Right renal pelvis (tissue), 4 donors: Measurements from ENCODE around the gene NLRP9. TPM values are rescaled to one million over a fixed set of nuclear protein-coding genes. Genes with fewer than 3 reads are reported as not detected.
"Not testable (repeated sequence)": the region's sequence is repeated elsewhere in the genome, so short reads cannot be mapped to it uniquely, and the experiment has no call there.

Experiments used
- DNase-seq, 4 donors: peaks; one replicate each; pipeline ENCODE4 v3.0.0-alpha.2; 2013; ENCODE audit warnings: low read depth in 4 of 4, low spot score in 3 of 4, missing footprints in 1 of 4
- polyA plus RNA-seq, 4 donors: library from polyadenylated mRNA; unstranded; fragments of 120-200 nt; gene quantifications; one replicate each; pipeline ENCODE4 v1.2.1, GENCODE V29; 2013; ENCODE audit not compliant: insufficient read length in 4 of 4

The NLRP9 gene
- under 1 TPM in 1 of 4 donors, not detected in 3; 0.05 TPM for polyA plus RNA-seq

DNA sequence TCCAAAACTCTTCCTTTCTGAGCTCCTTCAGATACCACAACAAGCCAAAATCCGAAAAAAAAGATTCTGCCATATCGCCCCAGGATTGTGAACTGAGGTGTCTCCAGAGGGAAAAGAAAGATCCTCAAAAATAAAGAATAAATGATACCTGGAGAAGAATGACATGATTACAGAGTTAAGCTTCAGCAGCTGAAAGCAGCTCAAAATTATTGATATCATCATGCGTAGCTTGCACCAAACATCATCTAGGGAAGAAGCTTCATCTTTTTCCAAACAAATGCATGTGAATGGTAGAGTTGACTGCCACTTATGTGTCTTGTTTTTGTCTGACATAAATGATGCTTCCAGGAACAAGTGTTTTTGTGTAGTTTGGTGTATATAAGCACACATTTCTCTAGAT lies at the start of gene NLRP9:
Gene NLRP9 (minus strand): TSS at position 101 of the 400 bp plus-strand sequence. CDS start 28 bp downstream, at position 73.
- DNase-seq: no peak

DNA sequence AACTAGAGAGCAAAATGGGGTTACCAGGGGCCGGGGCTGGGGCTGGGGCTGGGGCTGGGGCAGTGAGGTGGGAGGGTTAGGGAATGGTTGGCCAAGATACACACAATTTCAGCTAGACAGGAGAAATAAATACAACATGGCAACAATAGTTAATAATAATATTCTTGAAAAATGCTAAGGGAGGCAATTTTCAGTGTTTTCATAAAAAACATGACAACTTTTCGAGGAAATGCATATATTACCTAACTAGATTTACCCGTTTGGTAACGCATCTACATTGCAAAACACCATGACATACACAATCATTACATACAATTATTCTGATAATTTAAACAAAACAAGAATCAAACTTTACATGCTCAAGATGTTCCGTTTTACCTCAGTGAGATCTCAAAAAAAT lies 42.9 kb upstream of the NLRP9 start:
- no peak for DNase-seq

DNA sequence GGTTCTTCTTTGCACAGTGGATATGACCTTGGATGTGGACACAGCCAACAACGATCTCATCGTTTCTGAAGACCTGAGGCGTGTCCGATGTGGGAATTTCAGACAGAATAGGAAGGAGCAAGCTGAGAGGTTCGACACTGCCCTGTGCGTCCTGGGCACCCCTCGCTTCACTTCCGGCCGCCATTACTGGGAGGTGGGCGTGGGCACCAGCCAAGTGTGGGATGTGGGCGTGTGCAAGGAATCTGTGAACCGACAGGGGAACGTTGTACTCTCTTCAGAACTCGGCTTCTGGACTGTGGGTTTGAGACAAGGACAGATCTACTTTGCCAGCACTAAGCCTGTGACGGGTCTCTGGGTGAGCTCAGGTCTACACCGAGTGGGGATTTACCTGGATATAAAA lies 40.1 kb upstream of the NLRP9 start:
- no peak for DNase-seq

DNA sequence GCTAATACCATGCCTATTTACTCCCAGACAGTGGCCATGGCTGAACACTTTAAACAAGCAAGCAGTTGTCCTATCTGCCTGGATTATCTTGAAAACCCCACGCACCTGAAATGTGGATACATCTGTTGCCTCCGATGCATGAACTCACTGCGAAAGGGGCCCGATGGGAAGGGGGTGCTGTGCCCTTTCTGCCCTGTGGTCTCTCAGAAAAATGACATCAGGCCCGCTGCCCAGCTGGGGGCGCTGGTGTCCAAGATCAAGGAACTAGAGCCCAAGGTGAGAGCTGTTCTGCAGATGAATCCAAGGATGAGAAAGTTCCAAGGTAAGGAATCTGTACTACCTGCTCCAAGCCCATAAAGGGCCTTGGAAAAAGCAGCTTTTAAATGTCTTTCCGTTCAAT lies 39.3 kb upstream of the NLRP9 start:
- no peak for DNase-seq

DNA sequence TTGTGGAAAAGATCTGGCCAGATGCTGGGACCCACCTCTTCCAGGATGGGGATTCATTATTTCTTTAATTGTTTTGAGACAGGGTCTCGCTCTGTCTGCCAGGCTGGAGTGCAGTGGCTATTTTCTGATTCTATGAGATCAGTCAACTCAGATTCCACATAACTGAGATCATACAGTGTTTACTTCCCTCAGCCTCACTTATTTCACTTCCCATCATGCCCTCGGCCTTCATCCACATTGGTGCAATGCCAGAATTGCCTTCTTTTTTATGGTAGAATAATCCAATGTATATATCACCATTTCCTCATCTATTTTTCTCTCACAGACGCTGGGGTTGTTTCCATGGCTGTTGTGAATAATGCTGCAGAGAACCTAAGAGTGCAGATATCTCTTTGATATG lies 31.4 kb upstream of the NLRP9 start:
- not testable (repeated sequence) for DNase-seq

DNA sequence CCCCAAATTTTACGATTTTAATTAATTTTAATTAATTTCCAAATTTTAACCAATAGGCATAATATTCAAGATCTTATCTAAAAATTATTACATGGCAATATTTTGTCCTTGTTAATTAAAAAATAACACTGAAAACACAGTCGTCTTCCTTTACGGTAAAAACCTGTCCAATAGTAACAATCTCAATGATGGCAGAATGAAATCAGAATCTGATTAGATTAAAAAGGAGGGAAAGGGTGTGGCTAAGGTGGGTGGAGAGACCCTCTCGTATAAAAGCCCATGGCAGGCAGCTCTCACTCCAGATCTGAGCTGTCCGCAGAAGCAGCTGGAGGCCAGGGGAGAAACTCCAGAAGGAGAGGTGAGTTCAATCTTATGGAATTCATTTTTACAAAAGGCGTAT lies 30.6 kb upstream of the NLRP9 start, which contains the start of gene RFPL4AL1:
Gene RFPL4AL1 (plus strand): TSS at position 301 of the 400 bp plus-strand sequence. CDS start 2,687 bp downstream, outside the sequence.
- DNase-seq: not testable (repeated sequence)

DNA sequence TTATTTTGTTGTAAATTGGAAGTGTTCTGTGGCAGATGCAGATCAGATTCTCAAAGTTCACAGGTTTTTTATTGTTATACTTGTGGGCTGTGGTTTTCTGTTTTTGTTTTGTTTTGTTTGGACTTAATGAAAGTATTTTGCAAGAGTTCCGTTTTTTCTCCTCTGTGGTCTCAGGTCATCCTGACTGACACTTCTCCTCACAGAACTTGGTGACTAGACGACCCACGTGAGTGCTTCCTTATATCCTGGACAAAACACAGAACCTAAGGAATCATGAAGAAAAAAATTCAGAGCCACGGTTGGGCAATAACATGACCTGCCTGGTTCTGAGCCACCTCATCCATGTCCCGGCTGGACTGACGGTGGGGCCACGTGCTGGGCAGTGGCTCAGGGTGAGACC lies 28.3 kb upstream of the NLRP9 start:
- no peak for DNase-seq

DNA sequence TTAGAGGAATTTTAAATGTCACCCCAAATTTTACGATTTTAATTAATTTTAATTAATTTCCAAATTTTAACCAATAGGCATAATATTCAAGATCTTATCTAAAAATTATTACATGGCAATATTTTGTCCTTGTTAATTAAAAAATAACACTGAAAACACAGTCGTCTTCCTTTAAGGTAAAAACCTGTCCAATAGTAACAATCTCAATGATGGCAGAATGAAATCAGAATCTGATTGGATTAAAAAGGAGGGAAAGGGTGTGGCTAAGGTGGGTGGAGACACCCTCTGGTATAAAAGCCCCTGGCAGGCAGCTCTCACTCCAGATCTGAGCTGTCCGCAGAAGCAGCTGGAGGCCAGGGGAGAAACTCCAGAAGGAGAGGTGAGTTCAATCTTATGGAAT lies 20.6 kb upstream of the NLRP9 start, which contains the start of gene RFPL4A:
Gene RFPL4A (plus strand): TSS at position 301 of the 400 bp plus-strand sequence. CDS start 2,704 bp downstream, outside the sequence.
- not testable (repeated sequence) for DNase-seq

DNA sequence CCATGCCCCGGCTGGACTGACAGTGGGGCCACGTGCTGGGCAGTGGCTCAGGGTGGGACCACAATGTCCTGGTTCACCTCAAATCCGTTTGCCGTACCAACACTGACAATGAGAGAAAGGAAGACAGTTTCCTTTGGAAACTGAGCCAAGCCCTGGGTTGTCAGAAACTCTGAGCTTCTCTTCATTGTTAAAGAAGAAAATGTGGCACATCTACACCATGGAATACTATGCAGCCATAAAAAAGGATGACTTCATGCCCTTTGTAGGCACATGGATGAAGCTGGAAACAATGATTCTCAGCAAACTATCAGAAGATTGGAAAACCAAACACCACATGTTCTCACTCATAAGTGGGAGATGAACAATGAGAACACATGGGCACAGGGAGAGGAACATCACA lies 18.6 kb upstream of the NLRP9 start:
- not testable (repeated sequence) for DNase-seq

DNA sequence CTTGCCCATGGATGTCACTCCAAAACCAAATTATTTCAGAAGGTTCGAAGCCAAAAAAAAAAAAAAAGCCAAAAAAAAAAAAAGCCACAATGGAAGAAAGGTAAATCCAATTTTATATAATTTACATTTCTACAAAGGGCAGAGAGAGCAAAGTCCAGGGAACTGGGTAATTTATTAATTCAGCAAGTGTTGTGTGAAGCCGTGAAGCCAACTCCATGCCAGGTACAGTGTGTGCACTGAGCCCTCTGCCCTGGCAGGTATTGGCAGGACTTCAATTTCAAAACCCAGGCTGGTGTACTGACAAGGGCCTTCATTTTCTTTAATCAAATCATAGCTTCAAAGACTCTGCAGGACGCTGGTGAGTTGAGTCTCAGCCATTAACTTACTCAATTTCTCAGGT lies 15.2 kb upstream of the NLRP9 start:
- no peak for DNase-seq

DNA sequence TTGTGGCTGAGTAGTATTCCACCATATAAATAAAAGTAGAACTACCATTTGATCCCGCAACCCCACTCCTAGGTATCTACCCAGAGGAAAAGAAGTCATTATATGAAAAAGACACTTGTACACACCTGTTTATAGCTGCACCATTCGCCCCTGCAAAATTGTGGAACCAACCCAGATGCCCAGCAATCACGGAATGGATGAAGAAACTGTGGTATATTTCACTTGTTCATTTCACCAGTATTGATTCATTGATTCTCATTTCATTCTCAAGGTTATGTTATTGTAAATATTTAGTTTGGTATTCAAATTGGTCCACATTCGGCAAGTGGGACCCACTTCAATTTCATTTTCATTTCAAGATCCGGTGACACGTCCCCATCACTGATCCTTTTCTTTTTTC lies 12.5 kb upstream of the NLRP9 start:
- no peak for DNase-seq

DNA sequence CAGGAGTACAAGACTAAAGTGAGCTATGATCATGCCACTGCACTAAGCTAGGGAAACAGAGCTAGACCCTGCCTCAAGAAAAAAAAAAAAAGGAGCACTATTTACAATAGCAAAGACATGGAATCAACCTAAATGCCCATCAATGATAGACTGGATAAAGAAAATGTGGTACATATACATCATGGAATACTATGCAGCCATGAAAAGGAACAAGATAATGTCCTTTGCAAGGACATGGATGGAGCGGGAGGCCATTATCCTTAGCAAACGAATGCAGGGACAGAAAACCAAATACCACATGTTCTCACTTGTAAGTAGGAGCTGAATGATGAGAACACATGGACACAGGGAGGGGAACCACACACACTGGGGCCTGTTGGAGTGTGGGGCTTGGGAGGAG lies 7.8 kb downstream of the NLRP9 start:
- DNase-seq: not testable (repeated sequence)

DNA sequence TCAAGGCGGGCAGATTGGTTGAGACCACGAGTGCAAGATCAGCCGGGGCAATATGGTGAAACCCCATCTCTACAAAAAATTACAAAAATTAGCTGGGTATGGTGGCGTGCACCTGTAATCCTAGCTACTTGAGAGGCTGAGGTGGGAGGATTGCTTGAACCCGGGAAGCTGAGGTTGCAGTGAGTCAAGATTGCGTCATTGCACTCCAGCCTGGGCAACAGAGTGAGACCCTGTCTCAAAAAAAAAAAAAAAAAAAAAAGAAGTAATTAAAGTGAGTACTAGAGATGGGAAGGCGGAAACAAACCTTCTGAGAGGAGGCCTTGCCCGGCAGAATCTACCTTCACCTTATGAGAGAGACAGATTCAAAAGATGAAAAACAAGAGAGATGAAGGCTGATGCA lies 14.7 kb downstream of the NLRP9 start:
- no peak for DNase-seq

DNA sequence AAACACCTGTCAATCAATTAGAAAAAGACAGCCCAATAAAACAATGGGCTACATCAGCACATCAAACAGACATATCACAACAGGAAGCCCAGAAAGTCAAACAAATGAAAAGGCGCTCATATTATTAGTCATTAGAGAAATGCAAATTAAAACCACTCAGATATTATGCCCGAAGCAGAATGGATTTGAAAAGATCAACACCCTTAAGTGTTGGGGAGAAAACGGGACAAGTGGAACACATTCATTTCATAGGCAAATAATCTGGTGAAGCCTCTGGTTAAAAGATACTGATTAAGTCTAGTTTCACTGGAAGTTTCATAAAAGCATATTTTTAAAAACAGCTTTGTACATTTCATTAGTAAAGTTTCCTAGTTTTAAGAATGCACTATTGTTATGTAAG lies 17.4 kb downstream of the NLRP9 start:
- no peak for DNase-seq

DNA sequence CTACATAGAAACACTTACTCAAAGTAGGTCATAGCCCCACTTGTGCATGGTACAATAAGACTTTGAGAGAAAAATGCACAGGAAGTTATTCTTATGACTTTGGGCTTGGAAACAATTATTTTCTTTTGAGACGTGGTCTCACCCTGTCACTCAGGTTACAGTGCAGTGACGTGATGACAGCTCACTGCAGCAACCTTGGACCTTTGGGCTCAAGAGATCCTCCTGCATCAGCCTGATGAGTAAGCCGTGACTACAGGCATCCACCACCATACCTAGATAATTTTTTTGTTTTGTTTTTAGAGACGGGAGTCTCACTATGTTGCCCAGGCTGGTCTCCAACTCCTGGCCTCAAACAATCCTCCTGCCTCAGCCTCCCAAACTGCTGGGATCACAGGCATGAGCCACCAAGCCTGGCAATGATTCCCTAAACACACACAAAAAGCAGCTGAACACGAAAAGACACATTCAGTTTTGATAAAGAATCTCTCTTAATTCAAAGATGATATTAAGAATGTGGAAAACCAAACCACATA lies 17.9 kb downstream of the NLRP9 start:
- no peak for DNase-seq

DNA sequence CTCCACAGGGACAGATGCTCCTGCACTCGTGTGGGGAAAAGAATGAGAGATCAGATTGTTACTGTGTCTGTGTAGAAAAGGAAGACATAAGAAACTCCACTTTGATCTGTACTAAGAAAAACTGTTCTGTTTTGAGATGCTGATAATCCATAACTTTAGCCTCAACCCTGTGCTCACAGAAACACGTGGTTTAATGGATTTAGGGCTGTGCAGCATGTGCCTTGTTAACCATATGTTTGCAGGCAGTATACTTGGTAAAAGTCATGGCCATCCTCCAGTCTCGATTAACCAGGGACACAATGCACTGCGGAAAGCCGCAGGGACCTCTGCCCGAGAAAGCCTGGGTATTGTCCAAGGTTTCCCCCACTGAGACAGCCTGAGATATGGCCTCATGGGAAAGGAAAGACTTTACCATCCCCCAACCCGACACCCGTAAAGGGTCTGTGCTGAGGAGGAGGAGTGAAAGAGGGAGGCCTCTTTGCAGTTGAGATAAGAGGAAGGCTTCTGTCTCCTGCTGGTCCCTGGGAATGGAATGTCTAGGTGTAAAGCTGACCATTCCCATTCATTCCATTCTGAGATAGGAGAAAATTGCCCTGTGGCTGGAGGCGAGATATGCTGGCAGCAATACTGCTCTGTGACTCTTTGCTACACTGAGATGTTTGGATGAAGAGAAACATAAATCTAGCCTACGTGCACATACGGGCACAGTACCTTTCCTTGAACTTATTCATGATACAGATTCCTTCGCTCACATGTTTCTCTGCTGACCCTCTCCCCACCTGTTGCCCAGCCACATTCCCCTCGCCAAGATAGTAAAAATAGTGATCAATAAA lies 20.1 kb downstream of the NLRP9 start:
- DNase-seq: not testable (repeated sequence)

DNA sequence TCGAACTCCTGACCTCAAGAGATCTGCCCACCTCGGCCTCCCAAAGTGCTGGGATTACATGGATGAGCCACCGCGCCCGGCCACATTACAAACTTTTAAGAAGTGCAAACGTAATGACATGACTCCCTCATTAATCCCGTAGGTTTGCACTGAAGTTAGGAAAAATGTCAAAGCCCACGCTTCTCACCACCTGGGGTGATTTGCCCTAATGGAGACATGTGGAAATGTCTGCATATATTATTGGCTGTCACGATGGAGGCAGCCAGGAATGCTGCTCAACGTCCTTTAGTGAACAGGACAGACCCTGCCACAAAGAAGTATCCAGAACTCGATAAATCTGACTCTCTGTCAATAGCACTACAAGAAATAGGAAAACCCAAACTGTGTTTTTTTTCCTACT lies 21.0 kb downstream of the NLRP9 start:
- DNase-seq: no peak

DNA sequence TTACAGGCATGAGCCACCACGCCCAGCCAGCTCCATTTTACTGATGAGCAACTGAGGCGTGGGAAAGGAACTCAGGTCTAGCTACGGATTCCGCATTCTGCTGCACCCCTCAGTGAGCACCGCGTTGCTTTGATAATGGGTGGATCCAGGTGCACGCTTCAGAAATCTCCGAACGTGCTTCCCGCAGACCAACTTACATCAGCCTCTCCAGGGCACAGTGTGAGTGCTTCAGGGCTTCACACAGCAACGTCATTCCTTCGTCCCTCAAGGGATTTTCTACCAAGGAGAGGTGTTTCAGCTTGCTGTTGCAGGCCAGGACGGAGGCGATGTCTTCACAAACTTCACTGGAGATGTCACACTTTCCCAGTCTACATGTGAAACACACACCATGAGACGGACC lies 21.7 kb downstream of the NLRP9 start:
- DNase-seq: no peak

DNA sequence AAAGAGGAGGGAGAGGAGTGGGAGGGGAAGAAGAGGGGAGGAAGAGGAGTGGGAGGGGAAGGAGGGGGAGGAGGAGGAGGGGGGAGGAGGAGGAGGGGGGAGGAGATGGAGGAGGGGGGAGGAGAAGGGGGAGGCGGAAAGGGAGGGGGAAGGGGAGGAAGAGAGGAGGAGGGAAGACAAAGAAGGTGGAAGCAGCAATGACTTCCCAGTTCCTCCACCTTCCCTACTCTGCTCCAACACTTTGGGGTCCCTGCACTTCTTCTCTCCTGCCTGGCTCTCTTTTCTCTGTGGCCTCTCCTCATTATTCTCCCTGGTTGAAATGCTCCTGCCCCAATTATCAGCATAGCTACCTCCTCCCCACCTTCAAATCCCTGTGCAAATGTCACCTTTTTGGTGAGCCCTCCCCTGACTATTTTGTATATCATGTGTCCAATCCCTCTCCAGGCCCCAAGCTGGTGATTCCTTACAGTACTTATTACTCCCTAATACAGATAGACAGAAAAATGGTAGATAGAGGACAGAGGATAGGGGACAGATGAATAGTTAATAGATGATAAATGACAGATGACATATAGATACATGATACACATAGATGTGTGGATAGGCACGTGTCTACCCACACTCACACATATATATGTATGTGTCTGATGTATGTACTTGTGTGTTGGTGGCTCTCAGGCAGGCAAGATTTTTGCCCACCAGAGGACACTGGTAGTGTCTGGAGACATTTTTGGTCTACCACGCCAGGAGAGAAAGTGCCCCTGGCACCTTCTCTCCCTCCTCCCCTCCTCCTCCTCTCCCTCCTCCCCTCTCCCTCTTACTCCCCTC lies 25.2 kb downstream of the NLRP9 start:
- DNase-seq: no peak

DNA sequence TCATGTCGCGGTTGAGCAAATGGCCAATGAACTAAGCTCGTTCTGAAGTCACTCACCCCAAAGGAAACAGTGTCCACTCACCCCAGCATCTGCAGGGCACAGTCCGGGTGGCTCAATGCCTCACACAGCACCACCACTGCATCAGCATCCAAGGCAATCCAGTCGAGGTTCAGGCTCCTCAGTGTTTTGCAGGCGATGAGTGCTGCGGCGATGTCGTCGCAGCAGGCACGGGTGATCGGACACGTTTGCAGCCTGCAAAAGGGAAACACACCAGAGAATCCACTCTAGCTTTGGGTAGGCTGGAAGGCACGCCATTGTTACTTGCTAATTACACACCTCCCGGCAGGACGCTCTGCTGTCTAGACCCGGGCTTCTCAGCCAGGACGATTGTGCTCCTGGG lies 26.5 kb downstream of the NLRP9 start:
- DNase-seq: no peak

DNA sequence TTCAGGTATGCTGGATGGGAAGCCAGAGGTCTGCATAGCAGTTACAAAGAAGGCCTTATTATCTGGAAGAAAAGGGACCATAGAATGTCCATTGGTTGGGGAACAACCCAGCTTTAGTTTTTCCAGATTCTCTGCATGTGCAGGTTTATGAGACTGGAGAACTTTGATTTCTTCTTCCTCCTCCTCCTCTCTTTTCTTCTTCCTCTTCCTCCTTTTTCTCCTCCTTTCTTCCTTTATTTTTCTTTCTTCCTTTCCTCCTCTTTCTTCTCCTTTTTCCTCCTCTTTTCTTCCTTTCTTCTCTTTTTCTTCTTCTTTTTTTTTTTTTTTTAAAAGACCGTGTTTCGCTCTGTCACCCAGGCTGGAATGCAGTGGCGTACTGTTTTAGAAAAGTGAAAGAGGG lies 32.2 kb downstream of the NLRP9 start:
- DNase-seq: no peak
